ENCODE results near the gene THOC1.

- TF ChIP-seq GABPA (IDR thresholded peaks at IDR 0.05; ENCODE audit: low read depth) (no peak), CTCF (IDR thresholded peaks at IDR 0.05; ENCODE audit: insufficient read depth, low read length) (no peak), REST (IDR thresholded peaks at IDR 0.05; ENCODE audit: insufficient replicate concordance, low read depth) (no peak), POLR2AphosphoS5 (IDR thresholded peaks at IDR 0.05; ENCODE audit: low read depth) (no peak)
These were observed 39.3 kb downstream of the THOC1 start for GRCh38 chr18:228586-228985.
